Hematopoietic multipotent progenitor cell treated with erythropoietin and hydrocortisone succinate and interleukin-3 and kit ligand, for 8 days (in vitro differentiated cells): ENCODE data around the gene PNMT.

ENCODE experiments used
- DNase-seq: peaks from one replicate; pipeline ENCODE4 v3.0.0-alpha.2; 2015

PNMT gene

DNA sequence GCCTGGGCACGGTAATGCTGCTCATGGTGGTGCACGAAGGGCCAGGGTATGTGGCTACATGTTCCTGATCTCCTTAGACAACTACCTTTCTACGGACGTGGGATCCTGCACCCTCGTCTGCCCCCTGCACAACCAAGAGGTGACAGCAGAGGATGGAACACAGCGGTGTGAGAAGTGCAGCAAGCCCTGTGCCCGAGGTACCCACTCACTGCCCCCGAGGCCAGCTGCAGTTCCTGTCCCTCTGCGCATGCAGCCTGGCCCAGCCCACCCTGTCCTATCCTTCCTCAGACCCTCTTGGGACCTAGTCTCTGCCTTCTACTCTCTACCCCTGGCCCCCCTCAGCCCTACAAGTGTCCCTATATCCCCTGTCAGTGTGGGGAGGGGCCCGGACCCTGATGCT is 43.6 kb downstream of the PNMT start:
- DNase-seq, result no peak

DNA sequence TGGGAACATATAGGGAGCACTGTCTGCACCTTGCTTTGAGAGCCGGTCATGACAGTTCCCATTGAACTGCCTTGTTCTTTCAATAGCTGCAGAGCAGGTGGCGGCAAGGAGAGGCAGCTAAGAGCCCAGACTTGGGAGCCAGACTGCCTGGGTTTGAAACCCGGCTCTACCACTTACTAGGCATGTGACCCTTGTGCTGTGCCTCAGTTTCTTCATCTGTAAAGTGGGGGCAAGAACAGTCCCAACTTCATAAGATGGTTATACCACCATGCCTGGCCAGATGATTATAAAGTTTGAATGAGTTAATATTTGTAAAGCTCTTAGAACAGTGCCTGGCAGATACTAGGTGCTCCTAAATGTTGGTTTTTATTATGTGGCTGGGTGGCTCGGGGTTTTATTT is 46.0 kb downstream of the PNMT start:
- DNase-seq, result no peak

DNA sequence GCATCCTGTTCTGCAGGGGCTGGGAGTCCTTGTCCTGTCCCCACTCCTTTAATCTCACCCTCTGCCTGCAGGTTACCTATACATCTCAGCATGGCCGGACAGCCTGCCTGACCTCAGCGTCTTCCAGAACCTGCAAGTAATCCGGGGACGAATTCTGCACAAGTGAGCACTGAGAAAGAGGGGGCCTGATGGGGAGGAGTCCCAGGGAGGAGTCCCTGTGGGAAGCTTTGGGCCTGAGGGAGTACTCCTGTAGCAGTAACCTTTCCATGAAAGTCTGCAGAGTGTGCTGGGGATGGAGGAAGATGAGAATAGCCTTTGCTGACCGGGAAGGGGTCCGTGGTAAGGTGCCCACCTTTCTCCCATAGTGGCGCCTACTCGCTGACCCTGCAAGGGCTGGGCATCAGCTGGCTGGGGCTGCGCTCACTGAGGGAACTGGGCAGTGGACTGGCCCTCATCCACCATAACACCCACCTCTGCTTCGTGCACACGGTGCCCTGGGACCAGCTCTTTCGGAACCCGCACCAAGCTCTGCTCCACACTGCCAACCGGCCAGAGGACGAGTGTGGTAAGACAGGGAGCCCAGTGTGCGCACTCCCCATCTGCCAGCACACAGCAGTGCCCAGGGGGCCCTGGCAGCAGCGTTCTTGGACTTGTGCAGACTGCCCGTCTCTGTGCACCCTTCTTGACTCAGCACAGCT is 47.3 kb downstream of the PNMT start:
- DNase-seq, result no peak

DNA sequence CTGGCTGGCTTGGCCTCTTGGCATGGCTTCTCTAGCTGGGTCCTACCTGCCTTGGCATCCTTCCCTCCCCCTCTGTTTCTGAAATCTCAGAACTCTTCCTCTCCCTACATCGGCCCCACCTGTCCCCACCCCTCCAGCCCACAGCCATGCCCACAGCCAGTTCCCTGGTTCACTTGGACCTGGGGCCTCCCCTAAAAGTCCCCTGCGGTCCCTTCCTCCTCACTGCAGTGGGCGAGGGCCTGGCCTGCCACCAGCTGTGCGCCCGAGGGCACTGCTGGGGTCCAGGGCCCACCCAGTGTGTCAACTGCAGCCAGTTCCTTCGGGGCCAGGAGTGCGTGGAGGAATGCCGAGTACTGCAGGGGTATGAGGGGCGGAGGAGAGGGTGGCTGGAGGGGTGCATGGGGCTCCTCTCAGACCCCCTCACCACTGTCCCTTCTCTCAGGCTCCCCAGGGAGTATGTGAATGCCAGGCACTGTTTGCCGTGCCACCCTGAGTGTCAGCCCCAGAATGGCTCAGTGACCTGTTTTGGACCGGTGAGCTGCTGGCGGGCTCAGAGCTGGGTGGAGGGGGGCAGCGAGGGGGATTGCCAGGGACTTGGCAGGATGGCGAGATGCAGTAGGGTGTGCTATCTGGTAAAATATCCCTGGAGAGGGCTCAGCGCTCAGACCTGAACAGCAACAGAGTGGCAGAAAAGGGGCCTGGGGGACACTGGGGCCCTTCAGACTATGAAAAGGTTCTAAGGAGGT is 48.0 kb downstream of the PNMT start:
- no peak for DNase-seq

DNA sequence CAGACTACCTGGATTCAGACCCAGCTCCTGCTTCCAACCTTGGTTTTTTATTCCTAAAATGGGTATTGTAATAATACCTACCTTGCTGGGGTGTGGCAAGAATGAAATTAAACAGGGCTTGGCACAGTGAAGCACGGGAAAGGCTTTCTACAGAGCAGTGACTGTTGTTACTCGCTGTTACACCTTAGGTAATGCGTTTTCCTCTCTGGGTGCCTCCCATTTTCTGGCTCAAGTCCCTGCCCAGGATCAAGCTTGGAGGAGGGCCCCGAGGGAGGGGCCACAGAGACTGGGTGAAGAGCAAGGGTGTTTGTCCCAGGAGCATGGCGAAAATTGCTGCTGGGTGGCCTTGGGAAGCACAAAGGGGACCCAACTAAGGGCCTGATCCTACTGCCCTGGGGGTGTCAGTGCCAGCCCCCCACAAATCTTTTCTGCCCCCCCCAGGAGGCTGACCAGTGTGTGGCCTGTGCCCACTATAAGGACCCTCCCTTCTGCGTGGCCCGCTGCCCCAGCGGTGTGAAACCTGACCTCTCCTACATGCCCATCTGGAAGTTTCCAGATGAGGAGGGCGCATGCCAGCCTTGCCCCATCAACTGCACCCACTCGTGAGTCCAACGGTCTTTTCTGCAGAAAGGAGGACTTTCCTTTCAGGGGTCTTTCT is 48.8 kb downstream of the PNMT start:
- DNase-seq, result no peak

DNA sequence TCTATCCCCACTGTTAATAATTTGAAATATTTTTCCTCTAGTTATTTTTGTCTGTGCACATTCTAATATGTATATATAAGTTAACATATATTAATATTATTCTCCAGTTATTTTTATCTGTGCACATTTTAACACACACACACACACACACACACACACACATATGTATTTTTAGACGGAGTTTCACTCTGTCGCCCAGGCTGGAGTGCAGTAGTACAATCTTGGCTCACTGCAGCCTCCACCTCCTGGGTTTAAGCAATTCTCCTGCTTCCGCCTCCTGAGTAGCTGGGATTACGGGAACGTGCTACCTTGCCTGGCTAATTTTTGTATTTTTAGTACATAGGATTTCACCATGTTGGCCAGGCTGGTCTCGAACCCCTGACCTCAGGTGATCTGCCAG is 49.4 kb downstream of the PNMT start:
- no peak for DNase-seq

DNA sequence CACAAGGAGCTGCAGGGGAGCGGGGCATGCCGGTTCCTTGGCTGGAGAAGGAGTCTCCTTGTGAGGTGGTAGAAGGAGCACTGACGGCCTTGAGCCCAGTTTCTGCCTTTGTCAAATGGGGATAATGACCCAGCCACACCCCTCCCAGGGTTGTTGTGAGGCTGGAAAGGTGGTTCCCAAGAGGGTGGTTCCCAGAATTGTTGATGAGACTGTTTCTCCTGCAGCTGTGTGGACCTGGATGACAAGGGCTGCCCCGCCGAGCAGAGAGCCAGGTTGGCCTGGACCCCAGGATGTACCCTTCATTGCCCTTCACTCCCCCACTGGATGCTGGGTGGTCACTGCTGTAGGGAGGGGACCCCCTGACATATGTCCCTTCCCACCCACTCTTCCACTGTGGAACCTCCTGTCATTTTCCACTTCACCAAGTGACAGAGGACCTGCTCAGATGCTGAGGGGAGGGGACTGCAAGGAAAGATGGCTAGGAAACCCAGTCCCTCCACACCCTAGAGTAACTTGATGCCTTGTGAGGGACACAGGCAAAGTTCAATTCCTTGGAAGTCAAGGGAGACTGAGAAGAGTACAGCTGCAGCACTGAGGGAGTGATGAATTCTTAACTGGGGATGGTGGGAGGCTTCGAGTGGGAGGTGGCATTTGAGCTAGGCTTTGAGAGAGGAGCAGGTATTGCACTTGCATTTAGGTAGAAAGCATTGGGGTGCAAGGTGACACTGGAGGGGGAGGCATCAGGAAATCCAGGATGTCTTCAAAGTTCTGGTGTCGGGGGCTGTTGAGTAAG is 51.5 kb downstream of the PNMT start:
- no peak for DNase-seq
